ENCODE data around the gene GJA4. TPM values are rescaled to one million over a fixed set of nuclear protein-coding genes. Genes with fewer than 3 reads are reported as not detected.
"Not testable (repeated sequence)": the region's sequence is repeated elsewhere in the genome, so short reads cannot be mapped to it uniquely, and the experiment has no call there.

Gene GJA4
- total RNA-seq, 1 experiment from 2014 or later, result not detected

GRCh38 chr1:34759503-34760357 is 33.1 kb upstream of the GJA4 start, which contains the start of gene GJB4:
Gene GJB4 (plus strand): TSS chr1:34759740. CDS start chr1:34761255, 1,515 bp downstream.
- Histone ChIP-seq H3K4me1 (no peaks in the 10 kb centered on the region), H3K27me3 (peaks cover 10% of the 10 kb centered on the region), H3K4me3 (no peak within 1 kb of the TSS), H3K9me3 (replicated peaks) (no peaks in the 10 kb centered on the region), H3K36me3 (no peaks in the 10 kb centered on the region), H3K27ac (no peak within 1 kb of the TSS)
- no peak for DNase-seq

- Histone ChIP-seq H3K27ac (no peak overlapping the region), H3K4me3 (no peak overlapping the region), H3K9me3 (replicated peaks) (no peaks in the 10 kb centered on the region), H3K27me3 (peaks cover 10% of the 10 kb centered on the region), H3K4me1 (no peaks in the 10 kb centered on the region), H3K36me3 (no peaks in the 10 kb centered on the region)
- no peak for DNase-seq
Observed at GRCh38 chr1:34761176-34761761, 31.5 kb upstream of the GJA4 start.

GRCh38 chr1:34761776-34762307 is 31.0 kb upstream of the GJA4 start:
- Histone ChIP-seq H3K4me3 (no peak overlapping the region), H3K4me1 (no peaks in the 10 kb centered on the region), H3K27me3 (peaks cover 10% of the 10 kb centered on the region), H3K36me3 (no peaks in the 10 kb centered on the region), H3K27ac (no peak overlapping the region), H3K9me3 (replicated peaks) (no peaks in the 10 kb centered on the region)
- no peak for DNase-seq

GRCh38 chr1:34762474-34763141 is 30.2 kb upstream of the GJA4 start:
- peaks cover 10% of the 10 kb centered on the region for H3K27me3 ChIP-seq

GRCh38 chr1:34763142-34763781 is 29.5 kb upstream of the GJA4 start:
- Histone ChIP-seq H3K27ac (no peak overlapping the region), H3K9me3 (replicated peaks) (no peaks in the 10 kb centered on the region), H3K27me3 (peaks cover 6% of the 10 kb centered on the region), H3K4me1 (no peaks in the 10 kb centered on the region), H3K36me3 (no peaks in the 10 kb centered on the region), H3K4me3 (no peak overlapping the region)
- DNase-seq, result no peak

More at GRCh38 chr1:34762474-34763141, 30.2 kb upstream of the GJA4 start:
- Histone ChIP-seq H3K27ac (no peak overlapping the region), H3K4me3 (no peak overlapping the region), H3K36me3 (no peaks in the 10 kb centered on the region), H3K9me3 (replicated peaks) (no peaks in the 10 kb centered on the region), H3K4me1 (no peaks in the 10 kb centered on the region)
- DNase-seq, result no peak

GRCh38 chr1:34768856-34769255 is 23.9 kb upstream of the GJA4 start:
- Histone ChIP-seq H3K4me1 (no peaks in the 10 kb centered on the region), H3K4me3 (no peak overlapping the region), H3K9me3 (replicated peaks) (no peaks in the 10 kb centered on the region), H3K27me3 (peaks cover 5% of the 10 kb centered on the region), H3K27ac (no peak overlapping the region), H3K36me3 (no peaks in the 10 kb centered on the region)
- DNase-seq, result no peak

- Histone ChIP-seq H3K36me3 (no peaks in the 10 kb centered on the region), H3K9me3 (replicated peaks) (no peaks in the 10 kb centered on the region), H3K4me3 (no peak overlapping the region), H3K4me1 (no peaks in the 10 kb centered on the region), H3K27me3 (peaks cover 11% of the 10 kb centered on the region), H3K27ac (no peak overlapping the region)
- no peak for DNase-seq
Observed at GRCh38 chr1:34770891-34771504, 21.8 kb upstream of the GJA4 start.

- Histone ChIP-seq H3K27ac (no peak overlapping the region), H3K36me3 (no peaks in the 10 kb centered on the region), H3K9me3 (replicated peaks) (no peaks in the 10 kb centered on the region), H3K27me3 (peaks cover 13% of the 10 kb centered on the region; the same call in 1 of the 2 replicates), H3K4me3 (no peak overlapping the region), H3K4me1 (no peaks in the 10 kb centered on the region)
- no peak for DNase-seq
Observed at GRCh38 chr1:34771573-34772371, 21.0 kb upstream of the GJA4 start.

- not testable (repeated sequence) for DNase-seq; H3K4me1 ChIP-seq; H3K4me3 ChIP-seq; H3K36me3 ChIP-seq; H3K9me3 ChIP-seq (replicated peaks); H3K27ac ChIP-seq
- H3K27me3 ChIP-seq, result peaks cover 13% of the 10 kb centered on the region; the same call in 1 of the 2 replicates
Observed at GRCh38 chr1:34773114-34773513, 19.7 kb upstream of the GJA4 start.

GRCh38 chr1:34774957-34775356 is 17.8 kb upstream of the GJA4 start:
- no peak for DNase-seq
- Histone ChIP-seq H3K27me3 (peaks cover 17% of the 10 kb centered on the region; the same call in 1 of the 2 replicates), H3K9me3 (replicated peaks) (no peaks in the 10 kb centered on the region), H3K27ac (no peak overlapping the region), H3K36me3 (no peaks in the 10 kb centered on the region), H3K4me3 (no peak overlapping the region), H3K4me1 (no peaks in the 10 kb centered on the region)

- Histone ChIP-seq H3K27me3 (peaks cover 23% of the 10 kb centered on the region; the same call in 1 of the 2 replicates), H3K36me3 (no peaks in the 10 kb centered on the region), H3K4me1 (no peaks in the 10 kb centered on the region), H3K27ac (no peak overlapping the region), H3K9me3 (replicated peaks) (no peaks in the 10 kb centered on the region), H3K4me3 (no peak overlapping the region)
- no peak for DNase-seq
Observed at GRCh38 chr1:34776911-34777310, 15.9 kb upstream of the GJA4 start.

- Histone ChIP-seq H3K27me3 (peaks cover 18% of the 10 kb centered on the region; the same call in 1 of the 2 replicates), H3K4me1 (no peaks in the 10 kb centered on the region)
- DNase-seq, result no peak
Observed at GRCh38 chr1:34777519-34778321, 15.1 kb upstream of the GJA4 start.

GRCh38 chr1:34778381-34778780 is 14.4 kb upstream of the GJA4 start:
- DNase-seq, result no peak
- Histone ChIP-seq H3K36me3 (no peaks in the 10 kb centered on the region), H3K27me3 (peaks cover 18% of the 10 kb centered on the region; the same call in 1 of the 2 replicates), H3K4me1 (no peaks in the 10 kb centered on the region), H3K27ac (no peak overlapping the region), H3K9me3 (replicated peaks) (no peaks in the 10 kb centered on the region), H3K4me3 (no peak overlapping the region)

More at GRCh38 chr1:34777519-34778321, 15.1 kb upstream of the GJA4 start:
- Histone ChIP-seq H3K36me3 (no peaks in the 10 kb centered on the region), H3K27ac (no peak overlapping the region), H3K4me3 (no peak overlapping the region), H3K9me3 (replicated peaks) (no peaks in the 10 kb centered on the region)

Measured in SJCRH30 (cell line).